Medulla oblongata (tissue), 1 donor: Measurements from ENCODE around the gene KCNG2.
"Not testable (repeated sequence)": the region's sequence is repeated elsewhere in the genome, so short reads cannot be mapped to it uniquely, and the experiment has no call there.

ENCODE experiments used
- DNase-seq: peaks from one replicate; pipeline ENCODE4 v3.0.0-alpha.2; 2015; ENCODE audit errors: extremely low spot score

The KCNG2 gene

DNA sequence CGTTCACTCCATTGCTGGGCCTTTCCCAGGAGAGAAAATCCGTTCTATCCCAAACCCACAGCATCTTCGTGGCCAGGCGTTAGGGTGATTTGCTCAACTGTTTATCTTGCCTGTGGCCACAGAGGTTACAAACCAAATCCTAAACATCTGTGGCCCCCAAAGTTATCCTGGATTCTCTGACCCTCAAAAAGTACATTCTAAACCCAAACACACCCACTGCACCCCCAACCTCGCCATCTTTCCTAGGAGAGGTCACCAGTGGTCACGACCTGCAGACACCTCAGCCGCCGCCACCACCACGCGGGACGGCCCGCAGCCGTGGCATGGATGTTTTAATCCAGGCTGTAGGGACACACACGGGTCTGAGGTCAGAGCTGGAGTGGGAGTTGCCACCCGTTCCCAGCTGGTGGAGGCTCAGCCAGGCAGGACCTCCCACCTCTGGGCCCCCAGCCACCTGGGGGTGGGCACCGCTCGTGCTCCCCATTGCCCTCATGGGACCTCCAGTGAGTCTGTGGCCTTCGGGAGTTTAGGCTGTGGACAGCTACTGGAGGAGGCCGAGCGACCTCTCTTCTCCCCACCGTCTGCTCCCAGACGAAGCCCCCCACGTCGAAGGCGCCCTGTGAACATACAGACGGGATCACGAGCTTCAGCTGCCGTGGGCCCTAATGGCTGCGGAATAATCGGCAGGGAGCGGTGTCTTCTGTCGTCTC, 72.0 kb downstream of the KCNG2 start:
- no peak for DNase-seq

DNA sequence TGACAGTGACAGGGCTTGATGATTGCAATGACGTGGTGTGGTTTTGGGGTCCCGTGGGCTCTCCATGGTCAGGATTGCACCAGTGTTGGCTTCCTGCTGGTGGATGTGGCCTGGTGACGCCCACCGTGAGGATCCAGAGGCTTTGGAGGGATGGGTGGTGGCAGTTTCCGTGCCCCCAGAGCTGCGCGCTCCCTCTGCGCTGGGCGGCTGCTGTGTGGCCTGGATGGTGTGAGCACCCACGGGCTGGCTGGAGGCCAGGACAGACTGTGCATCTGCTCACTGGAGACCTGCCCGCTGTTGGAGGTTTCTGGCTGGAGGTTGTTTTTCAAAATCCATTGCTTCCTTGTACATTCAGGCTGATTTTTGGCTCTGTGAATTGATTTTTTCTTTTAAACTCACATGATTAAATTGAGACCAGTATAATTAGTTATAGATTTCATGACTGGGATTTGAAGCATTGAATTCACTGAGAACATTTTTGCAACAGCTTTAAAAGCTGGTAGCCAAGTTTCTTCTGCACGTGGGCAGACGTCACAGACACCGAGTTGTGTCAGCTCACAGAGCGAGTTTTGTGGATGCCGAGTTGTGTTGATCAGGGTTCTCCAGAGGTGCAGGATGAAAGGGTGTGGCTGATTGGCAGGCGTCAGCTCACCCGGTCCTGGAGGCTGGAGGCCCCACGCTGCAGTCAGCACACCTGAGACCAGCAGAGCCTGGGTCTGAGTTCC, 72.7 kb downstream of the KCNG2 start:
- no peak for DNase-seq

DNA sequence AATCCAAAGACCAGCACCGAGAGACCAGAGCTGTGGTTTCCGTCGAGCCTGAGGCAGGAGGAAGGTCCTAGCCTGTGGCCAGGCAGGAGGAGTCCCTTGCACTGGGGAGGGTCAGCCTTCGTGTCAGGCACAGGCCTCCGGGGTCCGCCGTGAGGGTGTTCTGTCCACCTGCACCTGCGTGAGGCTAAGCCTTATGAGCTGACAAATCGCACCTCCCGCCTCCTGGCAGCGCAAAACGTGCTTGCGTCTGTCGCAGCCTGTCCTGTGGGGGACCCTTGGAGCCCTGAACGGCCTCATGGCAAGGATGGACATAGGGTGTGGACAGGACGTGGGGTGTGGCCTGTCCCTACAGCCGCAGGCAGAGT, 73.3 kb downstream of the KCNG2 start:
- DNase-seq: no peak

DNA sequence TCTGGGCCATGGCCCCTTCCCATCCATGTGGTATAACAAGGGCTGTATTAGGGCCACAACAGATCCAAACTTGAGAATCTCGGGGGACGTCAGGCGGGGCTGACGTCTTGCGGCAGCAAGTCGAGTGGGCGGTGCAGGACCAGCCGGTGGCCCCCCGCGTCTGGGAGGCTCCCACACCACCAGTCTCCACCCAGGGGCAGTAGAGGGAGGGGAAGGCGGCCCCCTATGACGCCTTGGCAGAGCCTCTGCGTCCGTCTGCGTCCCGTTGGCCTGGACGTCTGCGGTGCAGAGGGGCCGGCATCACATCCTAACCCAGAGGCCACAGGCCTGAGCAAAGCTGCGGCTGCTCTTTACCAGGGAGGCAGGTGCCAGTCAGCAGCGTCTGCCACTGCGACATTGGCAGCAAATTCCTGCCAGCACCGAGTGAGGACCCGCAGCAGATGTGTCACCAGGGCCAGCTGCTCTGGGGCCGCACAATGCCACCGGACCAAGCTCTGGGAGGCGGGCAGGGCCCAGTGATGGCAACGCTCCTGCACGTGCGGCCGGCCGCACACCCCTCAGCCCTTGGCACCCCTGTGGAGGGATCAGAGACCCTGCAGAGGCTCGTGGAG, 73.8 kb downstream of the KCNG2 start:
- no peak for DNase-seq

DNA sequence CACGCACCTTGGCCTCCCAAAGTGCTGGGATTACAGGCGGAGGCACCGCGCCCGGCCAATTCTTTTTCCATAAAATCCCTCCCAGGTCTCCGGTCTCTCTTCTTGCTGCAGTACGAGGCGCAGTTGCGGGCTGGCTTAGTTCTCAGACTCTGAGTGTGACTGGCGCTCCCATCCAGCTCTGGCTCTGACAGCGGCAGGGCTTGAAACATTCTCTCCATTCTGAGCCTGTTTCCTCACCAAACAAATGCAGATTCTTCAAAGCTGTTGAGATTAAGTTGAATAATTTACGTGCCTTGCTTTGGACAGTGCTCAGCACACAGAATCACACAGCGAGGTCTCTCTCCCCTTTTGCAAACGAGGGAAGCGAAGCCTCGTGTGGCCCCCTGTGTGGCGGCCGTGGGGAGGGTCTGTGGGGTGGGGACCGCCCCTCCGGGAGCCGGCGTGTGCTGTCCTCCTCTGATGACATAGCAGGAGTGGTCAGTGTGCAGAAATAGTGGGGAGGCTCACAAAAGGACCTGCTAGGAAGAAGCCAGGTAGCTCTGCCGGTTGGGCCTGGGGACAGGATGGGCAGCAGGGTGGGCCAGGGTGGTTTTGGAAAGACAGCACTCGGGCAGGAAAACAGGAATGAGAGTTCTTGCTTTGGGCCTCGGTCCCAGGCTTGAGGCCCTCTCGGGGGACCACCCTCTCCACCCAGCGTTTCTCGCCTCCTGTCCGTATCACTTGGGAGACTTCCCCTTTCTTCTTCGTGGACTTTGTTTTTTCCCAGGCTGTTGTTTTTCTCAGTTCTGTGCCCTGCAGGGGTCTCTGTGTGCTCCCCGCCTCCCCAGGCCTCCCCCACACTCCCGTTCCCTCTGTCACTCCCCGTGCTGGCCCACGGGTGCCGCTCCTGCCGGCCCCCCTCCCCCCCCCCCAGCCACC, 75.0 kb downstream of the KCNG2 start:
- no peak for DNase-seq

DNA sequence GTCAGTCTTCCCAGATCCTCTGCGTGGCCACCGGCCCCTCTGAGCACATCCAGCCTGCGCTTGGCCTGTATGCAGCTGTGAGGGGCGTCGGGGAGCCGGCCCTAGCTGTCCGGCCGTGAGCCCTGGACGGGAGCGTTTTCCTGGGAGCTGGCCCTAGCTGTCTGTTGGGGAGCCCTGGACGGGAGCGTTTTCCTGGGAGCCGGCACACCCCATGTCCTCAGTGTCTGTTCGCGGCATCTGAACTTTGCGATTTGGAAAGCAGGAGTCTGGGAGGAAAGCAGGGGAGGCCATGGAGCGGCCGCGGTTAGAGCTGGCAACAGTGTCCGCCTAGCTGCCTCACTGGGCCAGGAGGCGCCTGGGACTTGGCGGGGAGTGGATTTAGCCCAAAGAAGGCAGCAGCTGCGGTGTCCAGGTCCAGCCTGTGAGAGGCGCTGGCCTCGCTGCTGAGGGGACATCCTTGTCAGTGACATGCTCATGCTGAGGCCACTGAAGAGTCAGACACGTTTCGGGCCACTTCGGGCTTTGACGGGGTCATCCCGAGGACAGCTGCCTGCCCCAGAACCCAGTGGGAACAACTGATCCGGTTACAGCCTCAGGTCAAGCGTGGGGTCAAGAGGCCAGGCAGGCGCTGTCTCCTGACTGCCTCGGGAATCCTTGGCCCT, 75.8 kb downstream of the KCNG2 start:
- no peak for DNase-seq

DNA sequence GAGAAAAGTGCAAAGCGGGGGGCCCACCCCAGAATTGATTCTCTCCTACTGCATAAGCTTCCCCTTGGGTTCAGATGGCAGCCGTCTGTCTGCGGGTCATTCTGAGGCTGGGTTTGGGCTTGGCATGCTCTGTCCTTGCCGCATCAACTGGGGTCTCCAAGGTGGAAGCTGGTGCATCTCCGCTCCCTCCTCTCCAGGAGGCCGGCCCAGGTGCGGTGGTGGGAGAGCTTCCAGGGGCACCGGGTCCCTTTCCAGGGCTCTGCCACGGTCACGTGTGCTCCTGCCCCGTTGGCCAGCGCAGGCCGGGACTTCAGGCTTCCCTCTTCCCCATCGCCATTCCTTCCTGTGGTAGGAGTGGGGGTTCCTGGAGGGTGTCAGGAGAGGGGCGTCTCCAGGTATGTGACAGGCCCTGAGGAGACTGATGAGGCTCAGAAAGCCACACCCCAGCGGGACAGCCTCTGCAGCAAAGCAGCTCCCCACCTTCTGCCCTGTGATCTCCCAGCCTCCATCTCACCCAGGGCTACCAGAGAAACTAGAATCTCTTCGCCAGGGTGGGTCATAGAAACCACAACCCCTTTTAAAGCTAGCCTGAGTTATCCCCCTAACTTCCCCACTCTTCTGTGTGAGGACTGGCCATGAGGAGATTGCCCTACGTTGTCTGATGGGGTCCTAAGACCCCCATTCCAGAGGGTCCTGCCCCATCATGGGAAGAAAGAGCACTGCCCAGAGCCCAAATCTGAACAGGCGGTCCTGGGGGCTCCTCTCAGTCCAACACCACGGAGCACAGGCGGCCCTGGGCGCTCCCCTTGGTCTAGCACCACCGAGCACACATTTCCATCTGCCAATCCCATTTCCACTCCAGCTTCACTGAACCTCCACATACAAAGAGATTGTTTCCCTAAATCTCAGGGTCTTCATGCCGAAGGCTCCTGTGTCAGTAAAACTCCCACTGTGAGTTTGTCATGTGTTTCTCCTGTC, 77.1 kb downstream of the KCNG2 start:
- no peak for DNase-seq

DNA sequence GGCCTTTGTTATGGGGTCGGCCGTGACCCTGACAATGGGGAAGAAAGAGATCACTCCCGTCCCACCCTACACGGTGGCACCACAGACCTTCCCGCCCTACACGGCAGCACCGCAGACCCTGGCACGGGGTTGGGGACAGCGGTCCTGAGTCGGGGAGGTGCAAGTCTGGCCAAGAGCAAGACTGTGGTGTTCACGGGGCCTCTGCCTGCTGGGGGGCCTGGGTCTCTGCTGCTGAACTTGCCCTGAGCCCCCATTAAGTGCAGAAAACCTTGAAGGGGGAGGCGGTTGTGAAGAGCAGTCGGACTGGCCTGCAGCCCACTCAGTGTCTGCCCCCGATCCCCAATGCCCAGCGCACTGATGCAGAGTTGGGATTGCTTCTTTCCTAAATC, 77.8 kb downstream of the KCNG2 start:
- no peak for DNase-seq

DNA sequence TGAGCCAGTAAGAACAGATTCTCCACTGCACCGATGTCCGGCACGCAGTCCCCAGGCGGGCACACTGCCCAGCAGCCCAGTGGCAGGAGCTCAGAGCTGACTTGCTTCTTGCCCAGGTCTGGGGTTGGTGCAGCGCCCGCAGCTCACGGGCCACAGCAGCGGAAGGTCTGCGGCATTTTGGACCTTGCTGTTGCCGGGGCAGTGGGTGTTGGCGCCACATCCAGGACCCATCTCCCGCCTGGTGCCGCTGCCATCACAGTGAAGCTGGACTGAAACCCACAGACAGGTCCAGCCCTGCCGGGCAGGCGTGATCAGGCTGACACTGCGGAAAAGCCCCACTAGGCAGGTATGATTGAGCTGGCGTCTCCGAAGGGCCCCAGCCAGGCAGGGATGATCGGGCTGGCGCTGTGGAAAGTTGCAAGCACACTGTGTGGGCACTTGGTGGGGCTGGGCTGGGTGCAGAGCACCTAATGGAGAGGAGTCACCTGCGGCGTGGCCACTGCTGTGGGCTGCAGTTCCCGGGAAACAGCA, 78.3 kb downstream of the KCNG2 start:
- DNase-seq: no peak

DNA sequence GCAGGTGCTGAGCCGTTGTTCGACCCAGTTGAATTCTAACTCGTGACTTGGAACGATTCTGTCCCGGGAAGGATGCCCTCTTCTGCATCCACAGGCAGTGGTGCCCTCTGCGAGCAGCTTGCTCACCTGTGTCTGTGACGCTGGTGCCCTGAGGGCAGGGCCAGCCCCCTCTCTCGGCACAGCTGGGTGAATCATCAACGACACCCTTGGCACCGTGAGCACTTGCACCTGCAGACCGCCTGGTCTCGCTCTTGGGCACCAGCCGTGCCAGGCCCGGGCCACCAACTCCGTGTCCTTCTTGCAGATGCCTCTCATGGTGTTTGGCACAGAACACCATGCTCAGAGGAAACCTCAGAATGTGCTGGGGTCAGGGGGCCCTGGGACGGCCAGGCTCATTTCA, 78.8 kb downstream of the KCNG2 start:
- DNase-seq: no peak

DNA sequence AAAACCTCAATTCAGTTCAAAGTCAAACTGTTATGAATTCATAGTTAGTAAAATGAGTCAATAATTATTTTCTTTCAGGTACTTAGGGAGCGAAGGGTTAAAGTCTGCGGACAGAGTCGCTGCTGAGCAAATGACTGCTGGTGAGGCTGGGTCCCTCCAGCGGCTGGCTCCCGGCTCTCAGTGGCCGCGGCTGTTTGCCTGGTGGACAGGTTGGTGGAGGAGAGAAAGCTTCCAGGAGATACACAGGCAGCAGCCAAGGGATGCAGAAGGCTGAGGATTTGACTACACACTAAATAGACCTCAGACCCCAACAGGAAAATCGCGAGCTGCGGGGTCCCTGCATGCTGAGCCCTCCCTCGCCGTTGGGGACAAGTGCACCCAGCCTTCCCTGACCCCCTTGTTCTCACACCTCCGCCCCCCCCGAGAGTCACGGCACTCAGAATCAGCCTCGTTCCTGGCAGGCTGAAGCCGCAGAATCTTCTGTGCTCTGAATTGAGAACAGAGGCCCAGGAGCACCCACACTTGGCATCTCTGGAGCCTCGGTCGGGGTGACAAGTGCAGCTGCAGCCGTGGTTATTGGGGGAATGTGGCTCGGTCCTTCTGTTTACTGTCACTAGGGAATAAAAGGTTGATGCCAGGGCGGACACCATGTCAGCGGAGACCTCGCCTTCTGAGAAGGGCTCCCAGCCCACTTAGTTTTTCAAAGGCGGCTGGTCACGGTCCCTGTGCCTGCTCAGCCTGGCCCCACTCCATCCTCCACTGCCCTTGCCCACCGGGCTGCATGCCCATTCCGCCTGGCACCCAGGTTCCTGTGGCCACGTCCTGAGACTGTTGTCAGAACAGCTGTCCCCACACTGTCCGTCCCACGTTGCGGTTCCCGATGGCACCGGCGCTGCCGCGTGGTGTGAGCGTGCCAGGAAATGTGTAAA, 79.7 kb downstream of the KCNG2 start:
- no peak for DNase-seq

DNA sequence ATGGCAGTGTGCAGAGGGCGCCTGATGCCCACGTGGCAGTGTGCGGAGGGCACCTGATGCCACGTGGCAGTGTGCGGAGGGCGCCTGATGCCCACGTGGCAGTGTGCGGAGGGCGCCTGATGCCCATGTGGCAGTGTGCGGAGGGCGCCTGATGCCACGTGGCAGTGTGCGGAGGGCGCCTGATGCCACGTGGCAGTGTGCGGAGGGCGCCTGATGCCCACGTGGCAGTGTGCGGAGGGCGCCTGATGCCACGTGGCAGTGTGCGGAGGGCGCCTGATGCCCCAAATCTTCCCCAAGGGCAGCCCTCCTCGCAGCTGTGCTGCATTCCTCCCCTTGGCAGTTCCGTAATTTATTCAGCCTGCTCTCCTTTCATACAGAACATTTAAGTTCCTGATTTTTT, 80.5 kb downstream of the KCNG2 start:
- not testable (repeated sequence) for DNase-seq

DNA sequence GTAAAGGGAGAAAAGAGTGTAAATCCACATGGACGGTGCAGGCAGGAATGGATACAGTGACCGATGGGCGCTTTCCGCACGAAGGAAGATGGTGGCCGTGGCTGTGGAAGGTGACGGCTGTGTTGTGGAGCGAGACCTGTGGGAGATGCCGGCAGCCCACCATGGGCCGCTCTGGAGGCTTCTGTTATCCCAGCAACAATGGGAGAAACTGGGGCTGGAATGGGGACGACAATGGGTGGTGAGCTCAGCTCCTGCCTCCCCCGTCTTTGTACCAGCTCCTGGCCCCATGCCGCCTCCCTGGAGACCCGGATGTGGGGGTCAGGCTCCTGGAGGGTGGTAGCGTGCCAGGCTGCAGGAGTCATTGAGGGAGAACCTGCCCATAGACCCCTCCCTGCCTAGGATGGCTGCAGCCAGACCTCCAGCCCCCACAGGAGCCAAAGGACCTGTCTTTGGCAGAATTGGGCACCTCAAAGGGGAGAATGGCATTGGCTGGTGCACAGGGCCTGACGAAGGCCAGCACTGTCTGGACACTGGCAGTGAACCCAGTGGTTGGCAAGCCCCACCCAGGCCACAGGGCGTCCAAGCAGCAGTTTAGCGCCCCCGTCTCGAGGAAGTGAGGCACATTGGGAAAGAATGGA, 81.1 kb downstream of the KCNG2 start:
- no peak for DNase-seq

DNA sequence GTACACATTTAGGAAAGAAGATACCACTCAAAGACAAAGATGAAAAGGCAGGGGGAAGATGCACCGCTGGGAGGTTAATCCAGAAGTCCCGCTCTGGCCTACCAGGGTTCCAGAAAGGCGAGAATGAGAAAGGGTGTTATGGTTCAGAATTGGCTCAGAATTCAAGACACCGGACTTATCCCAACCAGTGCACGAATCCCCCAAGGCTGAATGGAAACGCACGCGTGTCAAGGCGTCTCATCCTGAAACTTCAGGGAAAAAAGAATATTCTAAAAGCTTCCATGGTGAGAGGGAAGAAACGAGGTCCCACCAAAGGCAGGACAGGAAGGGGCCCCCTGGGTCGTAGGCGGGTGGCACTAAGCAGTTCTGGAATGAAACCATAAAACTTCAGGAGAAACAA, 81.8 kb downstream of the KCNG2 start:
- no peak for DNase-seq

DNA sequence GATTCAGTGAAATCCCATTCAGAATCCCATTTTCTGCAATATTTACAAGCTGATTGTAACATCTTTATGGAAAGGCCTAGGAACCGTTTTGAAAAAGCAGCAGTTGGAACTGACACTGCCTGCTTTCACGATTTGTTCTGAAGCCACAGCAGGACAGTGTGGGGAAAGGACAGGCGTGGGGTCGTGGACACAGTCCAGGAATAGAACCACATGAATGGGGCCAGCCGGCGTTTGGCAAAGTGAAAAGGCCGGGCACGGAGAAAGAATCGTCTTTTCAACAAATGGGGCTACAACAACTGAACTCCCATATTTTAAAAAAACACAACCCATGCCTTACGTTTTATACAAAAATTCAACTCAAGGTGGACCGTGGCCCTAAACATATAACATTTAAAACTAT, 84.0 kb downstream of the KCNG2 start:
- DNase-seq: peak; percentile 64

DNA sequence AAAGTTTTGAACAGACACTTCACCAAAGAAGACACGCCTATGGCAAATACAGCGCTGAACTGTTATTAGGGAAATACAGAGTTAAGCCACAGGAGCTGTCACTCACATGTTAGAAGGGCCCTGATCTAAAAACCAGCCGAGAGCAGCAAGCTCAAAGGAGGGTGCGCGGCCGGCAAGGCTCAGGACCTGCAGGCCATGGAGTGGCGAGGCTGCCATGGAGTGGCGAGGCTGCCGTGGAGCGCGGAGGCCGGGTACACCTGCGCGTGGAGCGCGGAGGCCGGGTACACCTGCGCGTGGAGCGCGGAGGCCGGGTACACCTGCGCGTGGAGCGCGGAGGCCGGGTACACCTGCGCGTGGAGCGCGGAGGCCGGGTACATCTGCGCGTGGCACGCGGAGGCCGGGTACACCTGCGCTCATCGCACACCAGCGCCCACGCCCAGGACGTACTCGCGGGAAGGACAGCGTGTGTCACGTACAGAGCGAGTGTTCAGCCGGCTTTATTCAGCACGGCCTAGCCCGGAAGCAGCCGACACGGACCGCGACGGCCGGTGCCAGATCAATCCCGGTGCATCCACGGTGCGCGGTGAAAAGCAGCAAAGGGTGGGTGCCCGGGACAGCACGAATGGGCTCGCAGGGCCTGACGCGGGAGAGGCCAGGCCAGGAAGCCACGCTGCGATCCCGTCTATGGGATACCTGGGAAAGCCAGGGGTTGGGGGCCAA, 84.9 kb downstream of the KCNG2 start:
- no peak for DNase-seq

DNA sequence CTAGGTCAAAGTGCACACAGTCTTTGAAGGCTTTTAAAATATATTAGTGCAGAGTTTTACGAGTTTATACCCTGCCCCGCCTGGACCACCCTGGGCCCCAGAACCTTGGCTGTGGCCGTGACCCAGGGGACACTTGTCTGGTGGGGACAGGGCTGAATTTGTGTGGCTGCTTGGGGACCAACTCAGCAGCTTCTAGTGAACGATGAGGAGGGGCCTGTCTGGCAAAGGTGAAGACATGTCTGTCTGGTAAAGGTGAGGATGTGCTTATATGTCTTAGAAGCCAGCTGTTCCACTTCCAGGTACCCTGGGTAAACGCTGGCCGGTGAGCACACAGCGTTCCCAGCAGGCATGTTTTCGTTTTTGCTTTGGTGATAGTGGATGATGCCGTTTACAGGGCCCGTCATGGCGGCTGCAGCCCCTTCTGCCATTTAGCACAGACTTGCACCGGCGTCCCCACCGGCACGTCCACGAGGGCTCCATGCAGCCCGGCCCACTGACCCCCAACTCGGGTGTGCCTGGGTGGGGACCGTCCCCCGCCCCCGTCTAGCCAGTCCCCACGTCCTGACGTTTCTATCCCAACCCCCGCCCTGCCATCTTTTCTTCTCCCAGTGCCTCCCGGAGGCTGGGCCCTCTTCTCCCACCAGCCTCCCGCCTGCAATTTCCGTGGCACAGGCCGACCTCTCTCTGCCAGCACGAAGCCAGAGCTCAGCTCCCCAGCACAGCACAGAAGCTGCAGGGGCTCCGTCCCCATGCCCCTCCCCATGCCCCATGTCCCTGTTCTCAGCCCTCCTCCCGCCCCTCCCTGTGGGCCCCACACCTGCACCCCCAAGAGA, 85.9 kb downstream of the KCNG2 start:
- DNase-seq: no peak
